GM18870 (cell line): ENCODE data around the gene PRR11.
"Not testable (repeated sequence)": the region's sequence is repeated elsewhere in the genome, so short reads cannot be mapped to it uniquely, and the experiment has no call there.

Source experiments
- ATAC-seq: cut with Tn5 transposase; IDR thresholded peaks from one replicate; pipeline ENCODE4 v1.9.1; 2021; ENCODE audit warnings: moderate library complexity; ENCODE audit not compliant: unreplicated experiment

PRR11 gene

GRCh38 chr17:59219370-59219769 lies 63.8 kb downstream of the PRR11 start:
- ATAC-seq, result no peak

GRCh38 chr17:59219992-59220327 lies 64.4 kb downstream of the PRR11 start:
- ATAC-seq, result no peak

GRCh38 chr17:59220328-59221158 lies 65.0 kb downstream of the PRR11 start, which contains the start of gene GDPD1:
Gene GDPD1, plus strand, starts transcription at chr17:59220511. Its CDS starts 99 bp downstream, at chr17:59220610.
- peak; percentile 69 for ATAC-seq

GRCh38 chr17:59221159-59221847 lies 65.8 kb downstream of the PRR11 start:
- no peak for ATAC-seq

GRCh38 chr17:59223813-59224212 lies 68.3 kb downstream of the PRR11 start:
- ATAC-seq, result no peak

- ATAC-seq, result not testable (repeated sequence)
Measured at GRCh38 chr17:59228588-59228987, 73.0 kb downstream of the PRR11 start.

- no peak for ATAC-seq
Measured at GRCh38 chr17:59230764-59231163, 75.2 kb downstream of the PRR11 start.

- no peak for ATAC-seq
Measured at GRCh38 chr17:59234631-59235030, 79.1 kb downstream of the PRR11 start.

- no peak for ATAC-seq
Measured at GRCh38 chr17:59238906-59239305, 83.4 kb downstream of the PRR11 start.

GRCh38 chr17:59244081-59244480 lies 88.5 kb downstream of the PRR11 start:
- ATAC-seq, result no peak
